Epithelial cell of esophagus (primary cell): Measurements from ENCODE around the gene FBXL17.
"Not testable (repeated sequence)": the region's sequence is repeated elsewhere in the genome, so short reads cannot be mapped to it uniquely, and the experiment has no call there.

Experiments used
- DNase-seq: peaks from one replicate; pipeline ENCODE4 v3.0.0; 2010; ENCODE audit warnings: low read depth
- H3K4me3 ChIP-seq: 2 replicates; pipeline ENCODE4 v1.5.1; 2011; ENCODE audit warnings: mild to moderate bottlenecking, low read length, control low read depth
- CTCF ChIP-seq: IDR thresholded peaks from 2 replicates; pipeline ENCODE4 v1.5.1; 2011; ENCODE audit warnings: low read depth, mild to moderate bottlenecking, low read length, control low read depth, inconsistent platforms; ENCODE audit not compliant: insufficient read depth; ENCODE audit errors: missing control alignments

FBXL17 gene

DNA sequence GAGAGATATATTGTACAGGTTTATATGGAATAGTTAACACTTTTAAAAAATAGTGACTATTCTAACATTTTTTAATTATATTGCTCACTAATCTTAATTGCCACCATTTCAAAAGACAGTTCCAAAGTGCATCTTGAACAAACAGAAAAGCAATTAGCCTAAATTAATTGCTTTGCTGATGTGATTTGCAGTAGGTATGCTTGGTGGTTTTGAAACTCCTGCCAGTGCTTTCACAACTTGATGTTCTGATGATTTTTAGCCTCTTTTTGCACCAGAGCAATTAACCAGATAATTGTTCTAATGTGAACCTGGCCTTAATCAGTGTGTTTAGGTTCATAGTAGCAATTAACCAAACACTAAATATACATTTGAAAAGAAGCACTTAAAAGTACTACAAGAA lies 207.6 kb downstream of the FBXL17 start:
- H3K4me3 ChIP-seq = no peak overlapping the region
- TF ChIP-seq CTCF = no peak
- no peak for DNase-seq

- TF ChIP-seq CTCF = no peak
- no peak for DNase-seq
- H3K4me3 ChIP-seq = no peak overlapping the region
These were observed 210.1 kb downstream of the FBXL17 start for GRCh38 chr5:108171759-108172158.

GRCh38 chr5:108168915-108169314 lies 213.0 kb downstream of the FBXL17 start:
- DNase-seq = peak; percentile 2
- TF ChIP-seq CTCF = no peak
- no peak overlapping the region for H3K4me3 ChIP-seq

DNA sequence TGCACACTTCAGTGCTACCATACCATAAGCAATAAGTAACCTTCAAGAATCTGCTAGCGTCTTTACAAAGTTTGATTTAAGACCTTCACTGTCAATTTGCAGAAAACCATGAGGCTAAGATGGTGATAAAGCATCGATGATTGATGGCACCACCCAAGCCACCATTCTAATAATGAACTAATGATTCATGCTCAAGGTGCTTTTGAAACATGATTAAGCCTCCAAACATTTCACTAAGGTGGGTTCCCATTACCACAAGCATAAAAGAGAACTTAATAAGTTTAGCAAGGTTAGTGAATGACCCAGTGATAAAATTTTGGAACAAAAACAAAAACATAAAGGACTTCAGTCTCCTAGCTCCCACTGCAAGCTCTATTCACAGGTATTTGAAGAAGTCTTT lies 214.7 kb downstream of the FBXL17 start:
- DNase-seq = peak; percentile 17
- TF ChIP-seq CTCF = no peak
- H3K4me3 ChIP-seq = no peak overlapping the region

- no peak overlapping the region for H3K4me3 ChIP-seq
- no peak for DNase-seq
- no peak for TF ChIP-seq CTCF
These were observed 217.3 kb downstream of the FBXL17 start for GRCh38 chr5:108164574-108164973.

DNA sequence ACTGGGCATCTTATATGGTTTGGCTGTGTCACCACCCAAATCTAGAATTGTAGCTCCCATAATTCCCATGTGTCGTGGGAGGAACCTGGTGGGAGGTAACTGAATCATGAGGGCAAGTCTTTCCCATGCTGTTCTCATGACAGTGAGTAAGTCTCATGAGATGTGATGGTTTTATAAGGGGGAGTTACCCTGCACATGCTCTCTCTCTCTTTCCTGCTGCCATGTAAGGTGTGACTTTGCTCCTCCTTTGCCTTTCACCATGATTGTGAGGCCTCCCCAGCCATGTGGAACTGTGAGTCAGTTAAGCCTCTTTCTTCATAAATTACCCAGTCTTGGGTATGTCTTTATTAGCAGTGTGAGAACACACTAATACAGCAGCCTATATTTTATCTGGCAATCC lies 229.0 kb downstream of the FBXL17 start:
- not testable (repeated sequence) for H3K4me3 ChIP-seq, DNase-seq

- H3K4me3 ChIP-seq = no peak overlapping the region
- TF ChIP-seq CTCF = no peak
- no peak for DNase-seq
These were observed 232.5 kb downstream of the FBXL17 start for GRCh38 chr5:108149369-108149768.

GRCh38 chr5:108148715-108149139 lies 233.2 kb downstream of the FBXL17 start:
- DNase-seq = peak; percentile 24
- peak; percentile 68 for TF ChIP-seq CTCF
- no peak overlapping the region for H3K4me3 ChIP-seq
